HepG2 (cell line): ENCODE measurements around the gene SLC25A23. TPM values are rescaled to one million over a fixed set of nuclear protein-coding genes. Genes with fewer than 3 reads are reported as not detected.
A peak's percentile ranks its signal among the peaks of the same experiment; 100 is the strongest.

Experiments used
- DMAP1 ChIP-seq: IDR thresholded peaks from 2 replicates; pipeline ENCODE4 v1.6.1; 2016
- DR1 ChIP-seq: sonication (generic); formaldehyde crosslinking; IDR thresholded peaks from 2 replicates; pipeline ENCODE4 v1.8.0; 2021; ENCODE audit warnings: mild to moderate bottlenecking, missing genetic modification reagents, inconsistent platforms
- JUNB ChIP-seq: sonication (generic); formaldehyde crosslinking; IDR thresholded peaks from 2 replicates; pipeline ENCODE4 v1.8.0; 2022; ENCODE audit warnings: missing genetic modification reagents, mild to moderate bottlenecking, borderline replicate concordance
- SETDB1 ChIP-seq: sonication (generic); formaldehyde crosslinking; IDR thresholded peaks from 2 replicates; pipeline ENCODE4 v1.5.1; 2020; ENCODE audit warnings: missing genetic modification reagents, mild to moderate bottlenecking, borderline replicate concordance
- SNAI1 ChIP-seq: sonication (generic); formaldehyde crosslinking; IDR thresholded peaks from 2 replicates; pipeline ENCODE4 v1.5.0; 2020; ENCODE audit warnings: mild to moderate bottlenecking, missing genetic modification reagents, borderline replicate concordance
- TEAD2 ChIP-seq: sonication (generic); formaldehyde crosslinking; IDR thresholded peaks from 2 replicates; pipeline ENCODE4 v1.9.0; 2021; ENCODE audit warnings: missing genetic modification reagents
- ZNF296 ChIP-seq: sonication (generic); formaldehyde crosslinking; conservative IDR thresholded peaks from 2 replicates; pipeline ENCODE4 v1.5.0; 2020; ENCODE audit warnings: mild to moderate bottlenecking, missing genetic modification reagents
- ZNF367 ChIP-seq: sonication (generic); formaldehyde crosslinking; IDR thresholded peaks from 2 replicates; pipeline ENCODE4 v1.4.0; 2020; ENCODE audit warnings: missing genetic modification reagents, borderline replicate concordance
- ZSCAN29 ChIP-seq: sonication (generic); formaldehyde crosslinking; conservative IDR thresholded peaks from 2 replicates; pipeline ENCODE4 v1.4.0; 2020; ENCODE audit warnings: mild to moderate bottlenecking, missing genetic modification reagents
- polyA plus RNA-seq, 8 experiments: library from polyadenylated mRNA; depleted of rRNA in 3 of 8; stranded (reverse) in 7 of 8; unstranded in 1 of 8; fragments of >200 nt; fragmentation: Illumina TruSeq in 4 of 8; extraction: Trizol in 4 of 8; gene quantifications; 2 replicates each; pipeline versions ENCODE4 v1.2.1 to v1.2.3, GENCODE V29; 2011 to 2016; ENCODE audit warnings: low read depth in 4 of 8, missing spikeins in 1 of 8, mixed read lengths in 1 of 8; ENCODE audit not compliant: insufficient read depth in 1 of 8
- total RNA-seq, 5 experiments: library from RNA; depleted of rRNA; stranded (reverse); fragments of >200 nt; fragmentation: Illumina TruSeq; extraction: Trizol; gene quantifications; 2 replicates each; pipeline ENCODE4 v1.2.3, GENCODE V29; 2016; ENCODE audit warnings: low read depth in 1 of 5
- TF ChIP-seq, protein P1 (sequence below): sonication (generic); formaldehyde crosslinking; IDR thresholded peaks from 2 replicates; pipeline ENCODE4 v1.4.0; 2020; ENCODE audit warnings: missing genetic modification reagents, borderline replicate concordance
- TF ChIP-seq, protein P2 (sequence below): sonication (generic); formaldehyde crosslinking; IDR thresholded peaks from 2 replicates; pipeline ENCODE4 v1.5.1; 2020; ENCODE audit warnings: missing genetic modification reagents, mild to moderate bottlenecking, borderline replicate concordance
- TF ChIP-seq, protein P3 (sequence below): sonication (generic); formaldehyde crosslinking; IDR thresholded peaks from one replicate; pipeline ENCODE4 v1.5.1; 2020; ENCODE audit warnings: mild to moderate bottlenecking, missing genetic modification reagents; ENCODE audit errors: not compliant biosample characterization

SLC25A23 gene
- total and polyA plus RNA-seq, 2 of the 13 experiments (the other 11 are each of a cell fraction or from before 2014, with no cell fraction given), result 12.4 to 15.2 TPM

DNA sequence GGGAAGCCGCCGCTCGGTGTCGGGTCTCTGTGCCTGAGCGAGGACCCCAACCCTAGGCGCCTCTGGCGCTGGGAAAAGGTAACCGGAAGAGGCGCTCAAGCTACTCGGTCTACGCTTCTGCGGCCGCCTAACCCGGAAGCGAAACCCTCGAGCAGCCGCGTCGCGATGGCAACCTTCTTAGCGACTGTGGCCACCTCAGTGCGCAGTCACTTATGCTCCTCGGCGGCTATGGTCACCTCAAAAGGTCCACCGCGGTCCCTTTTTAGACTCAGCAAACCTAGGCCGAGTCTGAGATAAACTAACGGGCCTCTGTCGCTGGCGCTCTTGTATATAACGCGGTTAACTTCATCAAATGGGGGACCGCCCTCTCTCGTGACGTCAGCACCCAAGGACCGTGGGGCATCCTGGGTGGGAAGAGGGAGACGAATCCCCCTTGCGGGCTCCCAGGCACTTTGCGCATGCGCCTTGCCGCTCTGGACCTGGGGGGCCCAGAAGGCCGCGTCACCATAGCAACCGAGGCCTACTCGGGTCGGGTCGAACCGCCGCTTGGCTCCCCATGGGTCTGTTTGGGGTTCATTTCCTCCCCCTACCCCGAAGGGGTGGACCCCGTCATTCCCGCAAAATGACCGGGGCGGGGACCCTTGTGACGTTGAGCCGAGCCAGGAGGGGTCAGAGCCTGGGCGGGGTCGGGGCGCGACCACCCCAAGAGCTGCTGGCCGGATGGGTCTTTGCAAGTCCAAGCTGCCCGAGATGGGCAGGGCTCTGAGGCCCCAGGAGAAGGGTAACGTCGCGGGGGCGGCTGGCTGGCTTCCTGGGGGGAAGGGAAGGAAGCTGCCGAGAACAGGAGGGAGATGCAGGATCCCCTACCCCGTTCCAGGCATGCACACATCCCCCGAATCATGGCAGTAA is 66.3 kb downstream of the SLC25A23 start, which contains the start of gene GTF2F1 (continued):
- TF ChIP-seq, protein P1, sequence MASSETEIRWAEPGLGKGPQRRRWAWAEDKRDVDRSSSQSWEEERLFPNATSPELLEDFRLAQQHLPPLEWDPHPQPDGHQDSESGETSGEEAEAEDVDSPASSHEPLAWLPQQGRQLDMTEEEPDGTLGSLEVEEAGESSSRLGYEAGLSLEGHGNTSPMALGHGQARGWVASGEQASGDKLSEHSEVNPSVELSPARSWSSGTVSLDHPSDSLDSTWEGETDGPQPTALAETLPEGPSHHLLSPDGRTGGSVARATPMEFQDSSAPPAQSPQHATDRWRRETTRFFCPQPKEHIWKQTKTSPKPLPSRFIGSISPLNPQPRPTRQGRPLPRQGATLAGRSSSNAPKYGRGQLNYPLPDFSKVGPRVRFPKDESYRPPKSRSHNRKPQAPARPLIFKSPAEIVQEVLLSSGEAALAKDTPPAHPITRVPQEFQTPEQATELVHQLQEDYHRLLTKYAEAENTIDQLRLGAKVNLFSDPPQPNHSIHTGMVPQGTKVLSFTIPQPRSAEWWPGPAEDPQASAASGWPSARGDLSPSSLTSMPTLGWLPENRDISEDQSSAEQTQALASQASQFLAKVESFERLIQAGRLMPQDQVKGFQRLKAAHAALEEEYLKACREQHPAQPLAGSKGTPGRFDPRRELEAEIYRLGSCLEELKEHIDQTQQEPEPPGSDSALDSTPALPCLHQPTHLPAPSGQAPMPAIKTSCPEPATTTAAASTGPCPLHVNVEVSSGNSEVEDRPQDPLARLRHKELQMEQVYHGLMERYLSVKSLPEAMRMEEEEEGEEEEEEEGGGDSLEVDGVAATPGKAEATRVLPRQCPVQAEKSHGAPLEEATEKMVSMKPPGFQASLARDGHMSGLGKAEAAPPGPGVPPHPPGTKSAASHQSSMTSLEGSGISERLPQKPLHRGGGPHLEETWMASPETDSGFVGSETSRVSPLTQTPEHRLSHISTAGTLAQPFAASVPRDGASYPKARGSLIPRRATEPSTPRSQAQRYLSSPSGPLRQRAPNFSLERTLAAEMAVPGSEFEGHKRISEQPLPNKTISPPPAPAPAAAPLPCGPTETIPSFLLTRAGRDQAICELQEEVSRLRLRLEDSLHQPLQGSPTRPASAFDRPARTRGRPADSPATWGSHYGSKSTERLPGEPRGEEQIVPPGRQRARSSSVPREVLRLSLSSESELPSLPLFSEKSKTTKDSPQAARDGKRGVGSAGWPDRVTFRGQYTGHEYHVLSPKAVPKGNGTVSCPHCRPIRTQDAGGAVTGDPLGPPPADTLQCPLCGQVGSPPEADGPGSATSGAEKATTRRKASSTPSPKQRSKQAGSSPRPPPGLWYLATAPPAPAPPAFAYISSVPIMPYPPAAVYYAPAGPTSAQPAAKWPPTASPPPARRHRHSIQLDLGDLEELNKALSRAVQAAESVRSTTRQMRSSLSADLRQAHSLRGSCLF (CRISPR knock-in tag), result no peak
- TF ChIP-seq ZNF367 (CRISPR knock-in tag) (peak; percentile 58; the same call in 1 of the 2 replicates), SETDB1 (no peak), JUNB (CRISPR knock-in tag) (no peak), ZSCAN29 (CRISPR knock-in tag) (no peak), DR1 (CRISPR knock-in tag) (peak; percentile 31; the same call in 1 of the 2 replicates), SNAI1 (no peak), DMAP1 (peak; percentile 46; the same call in 1 of the 2 replicates), ZNF296 (no peak), TEAD2 (CRISPR knock-in tag) (no peak)
- TF ChIP-seq, protein P2, sequence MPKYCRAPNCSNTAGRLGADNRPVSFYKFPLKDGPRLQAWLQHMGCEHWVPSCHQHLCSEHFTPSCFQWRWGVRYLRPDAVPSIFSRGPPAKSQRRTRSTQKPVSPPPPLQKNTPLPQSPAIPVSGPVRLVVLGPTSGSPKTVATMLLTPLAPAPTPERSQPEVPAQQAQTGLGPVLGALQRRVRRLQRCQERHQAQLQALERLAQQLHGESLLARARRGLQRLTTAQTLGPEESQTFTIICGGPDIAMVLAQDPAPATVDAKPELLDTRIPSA, result 0 out of 2 replicates have a peak, but pooled peaks have one; percentile 21
- TF ChIP-seq, protein P3, sequence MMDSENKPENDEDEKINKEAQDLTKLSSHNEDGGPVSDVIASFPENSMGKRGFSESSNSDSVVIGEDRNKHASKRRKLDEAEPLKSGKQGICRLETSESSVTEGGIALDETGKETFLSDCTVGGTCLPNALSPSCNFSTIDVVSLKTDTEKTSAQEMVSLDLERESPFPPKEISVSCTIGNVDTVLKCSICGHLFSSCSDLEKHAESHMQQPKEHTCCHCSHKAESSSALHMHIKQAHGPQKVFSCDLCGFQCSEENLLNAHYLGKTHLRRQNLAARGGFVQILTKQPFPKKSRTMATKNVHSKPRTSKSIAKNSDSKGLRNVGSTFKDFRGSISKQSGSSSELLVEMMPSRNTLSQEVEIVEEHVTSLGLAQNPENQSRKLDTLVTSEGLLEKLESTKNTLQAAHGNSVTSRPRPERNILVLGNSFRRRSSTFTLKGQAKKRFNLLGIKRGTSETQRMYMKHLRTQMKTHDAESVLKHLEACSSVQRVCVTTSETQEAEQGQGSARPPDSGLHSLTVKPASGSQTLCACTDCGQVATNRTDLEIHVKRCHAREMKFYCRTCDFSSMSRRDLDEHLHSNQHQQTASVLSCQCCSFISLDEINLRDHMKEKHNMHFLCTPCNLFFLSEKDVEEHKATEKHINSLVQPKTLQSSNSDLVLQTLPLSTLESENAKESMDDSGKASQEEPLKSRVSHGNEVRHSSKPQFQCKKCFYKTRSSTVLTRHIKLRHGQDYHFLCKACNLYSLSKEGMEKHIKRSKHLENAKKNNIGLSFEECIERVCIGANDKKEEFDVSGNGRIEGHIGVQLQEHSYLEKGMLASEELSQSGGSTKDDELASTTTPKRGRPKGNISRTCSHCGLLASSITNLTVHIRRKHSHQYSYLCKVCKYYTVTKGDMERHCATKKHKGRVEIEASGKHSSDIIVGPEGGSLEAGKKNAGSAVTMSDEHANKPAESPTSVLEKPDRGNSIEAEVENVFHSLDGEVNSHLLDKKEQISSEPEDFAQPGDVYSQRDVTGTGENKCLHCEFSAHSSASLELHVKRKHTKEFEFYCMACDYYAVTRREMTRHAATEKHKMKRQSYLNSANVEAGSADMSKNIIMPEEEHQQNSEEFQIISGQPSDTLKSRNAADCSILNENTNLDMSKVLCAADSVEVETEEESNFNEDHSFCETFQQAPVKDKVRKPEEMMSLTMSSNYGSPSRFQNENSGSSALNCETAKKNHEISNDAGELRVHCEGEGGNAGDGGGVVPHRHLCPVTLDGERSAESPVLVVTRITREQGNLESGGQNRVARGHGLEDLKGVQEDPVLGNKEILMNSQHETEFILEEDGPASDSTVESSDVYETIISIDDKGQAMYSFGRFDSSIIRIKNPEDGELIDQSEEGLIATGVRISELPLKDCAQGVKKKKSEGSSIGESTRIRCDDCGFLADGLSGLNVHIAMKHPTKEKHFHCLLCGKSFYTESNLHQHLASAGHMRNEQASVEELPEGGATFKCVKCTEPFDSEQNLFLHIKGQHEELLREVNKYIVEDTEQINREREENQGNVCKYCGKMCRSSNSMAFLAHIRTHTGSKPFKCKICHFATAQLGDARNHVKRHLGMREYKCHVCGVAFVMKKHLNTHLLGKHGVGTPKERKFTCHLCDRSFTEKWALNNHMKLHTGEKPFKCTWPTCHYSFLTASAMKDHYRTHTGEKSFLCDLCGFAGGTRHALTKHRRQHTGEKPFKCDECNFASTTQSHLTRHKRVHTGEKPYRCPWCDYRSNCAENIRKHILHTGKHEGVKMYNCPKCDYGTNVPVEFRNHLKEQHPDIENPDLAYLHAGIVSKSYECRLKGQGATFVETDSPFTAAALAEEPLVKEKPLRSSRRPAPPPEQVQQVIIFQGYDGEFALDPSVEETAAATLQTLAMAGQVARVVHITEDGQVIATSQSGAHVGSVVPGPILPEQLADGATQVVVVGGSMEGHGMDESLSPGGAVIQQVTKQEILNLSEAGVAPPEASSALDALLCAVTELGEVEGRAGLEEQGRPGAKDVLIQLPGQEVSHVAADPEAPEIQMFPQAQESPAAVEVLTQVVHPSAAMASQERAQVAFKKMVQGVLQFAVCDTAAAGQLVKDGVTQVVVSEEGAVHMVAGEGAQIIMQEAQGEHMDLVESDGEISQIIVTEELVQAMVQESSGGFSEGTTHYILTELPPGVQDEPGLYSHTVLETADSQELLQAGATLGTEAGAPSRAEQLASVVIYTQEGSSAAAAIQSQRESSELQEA, result no peak
